NT2/D1 (cell line): ENCODE measurements around the gene FBXW4.

Source experiments
- DNase-seq: peaks from one replicate; pipeline ENCODE4 v3.0.0-alpha.2; 2011; ENCODE audit warnings: low read depth, low spot score
- H3K27me3 ChIP-seq: 2 replicates; pipeline ENCODE4 v1.6.0; 2011; ENCODE audit warnings: mild to moderate bottlenecking; ENCODE audit not compliant: insufficient read length, insufficient read depth
- H3K36me3 ChIP-seq: 2 replicates; pipeline ENCODE4 v1.6.1; 2011; ENCODE audit warnings: mild to moderate bottlenecking, low read length, mixed read lengths; ENCODE audit not compliant: insufficient read depth, insufficient read length
- H3K4me1 ChIP-seq: 2 replicates; pipeline ENCODE4 v1.5.1; 2011; ENCODE audit not compliant: insufficient read depth, insufficient read length
- H3K4me3 ChIP-seq: 2 replicates; pipeline ENCODE4 v1.5.1; 2011; ENCODE audit warnings: low read depth; ENCODE audit not compliant: insufficient read length
- H3K9ac ChIP-seq: 2 replicates; pipeline ENCODE4 v1.6.0; 2011; ENCODE audit warnings: low read depth; ENCODE audit not compliant: insufficient read length
- H3K9me3 ChIP-seq: 2 replicates; pipeline ENCODE4 v1.5.1; 2011; ENCODE audit warnings: mild to moderate bottlenecking, low read length; ENCODE audit not compliant: insufficient read depth
- SUZ12 ChIP-seq: IDR thresholded peaks from 2 replicates; pipeline ENCODE4 v1.6.1; 2011; ENCODE audit not compliant: insufficient read length, insufficient read depth; ENCODE audit errors: extremely low read depth
- YY1 ChIP-seq: IDR thresholded peaks from 2 replicates; pipeline ENCODE4 v1.6.1; 2011; ENCODE audit not compliant: insufficient read length, insufficient read depth
- ZNF274 ChIP-seq: IDR thresholded peaks from 2 replicates; pipeline ENCODE4 v1.6.1; 2011; ENCODE audit warnings: mild to moderate bottlenecking, low read depth, low read length

FBXW4 gene

DNA sequence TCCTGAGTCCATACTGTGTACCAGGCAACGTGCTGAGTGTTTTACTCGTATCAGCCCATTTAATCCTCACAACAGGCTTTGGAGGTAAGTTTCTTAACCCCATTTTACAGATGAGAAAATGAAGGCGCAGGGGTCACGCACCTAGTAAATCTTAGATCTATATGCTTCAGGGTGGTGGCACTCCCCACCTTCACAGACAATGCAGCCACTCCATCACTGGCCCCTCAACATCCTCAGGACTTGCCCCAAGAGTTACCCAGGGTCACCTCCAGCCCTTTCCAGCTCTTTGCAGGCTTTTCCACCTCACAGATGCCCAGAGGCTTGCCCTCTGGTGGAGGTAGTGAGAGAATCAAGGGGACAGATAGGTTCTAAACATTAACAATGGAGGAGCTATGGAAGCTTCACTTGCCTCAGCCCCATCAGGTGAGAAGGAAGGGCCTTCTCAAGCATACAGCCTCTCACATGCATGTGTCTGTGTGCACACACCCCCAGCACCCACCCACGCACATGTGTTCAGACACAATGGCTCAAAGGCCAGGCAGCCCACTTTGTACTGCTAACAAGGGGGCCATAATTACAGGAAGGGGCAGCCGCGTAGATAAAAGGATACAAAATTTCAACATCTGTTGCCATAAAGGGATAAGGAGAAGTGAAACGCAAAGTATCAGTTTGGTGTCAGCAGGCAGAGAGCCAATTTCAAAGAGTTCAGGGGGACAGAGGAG is 77.7 kb downstream of the FBXW4 start:
- no peak for DNase-seq
- Histone ChIP-seq H3K36me3 (peaks cover 3% of the 10 kb centered on the region), H3K9ac (no peak overlapping the region), H3K4me1 (peaks cover 17% of the 10 kb centered on the region), H3K4me3 (no peak overlapping the region), H3K9me3 (no peaks in the 10 kb centered on the region), H3K27me3 (no peaks in the 10 kb centered on the region)
- TF ChIP-seq ZNF274 (no peak), YY1 (no peak), SUZ12 (no peak)

- H3K9ac ChIP-seq, result no peak overlapping the region
- DNase-seq, result no peak
- TF ChIP-seq YY1 (no peak), SUZ12 (no peak), ZNF274 (no peak)
- H3K4me1 ChIP-seq, result peaks cover 17% of the 10 kb centered on the region
- no peaks in the 10 kb centered on the region for H3K27me3 ChIP-seq
- H3K9me3 ChIP-seq, result no peaks in the 10 kb centered on the region
- H3K4me3 ChIP-seq, result no peak overlapping the region
- peaks cover 7% of the 10 kb centered on the region for H3K36me3 ChIP-seq
Observed at GRCh38 chr10:101616415-101617101, 78.4 kb downstream of the FBXW4 start.

DNA sequence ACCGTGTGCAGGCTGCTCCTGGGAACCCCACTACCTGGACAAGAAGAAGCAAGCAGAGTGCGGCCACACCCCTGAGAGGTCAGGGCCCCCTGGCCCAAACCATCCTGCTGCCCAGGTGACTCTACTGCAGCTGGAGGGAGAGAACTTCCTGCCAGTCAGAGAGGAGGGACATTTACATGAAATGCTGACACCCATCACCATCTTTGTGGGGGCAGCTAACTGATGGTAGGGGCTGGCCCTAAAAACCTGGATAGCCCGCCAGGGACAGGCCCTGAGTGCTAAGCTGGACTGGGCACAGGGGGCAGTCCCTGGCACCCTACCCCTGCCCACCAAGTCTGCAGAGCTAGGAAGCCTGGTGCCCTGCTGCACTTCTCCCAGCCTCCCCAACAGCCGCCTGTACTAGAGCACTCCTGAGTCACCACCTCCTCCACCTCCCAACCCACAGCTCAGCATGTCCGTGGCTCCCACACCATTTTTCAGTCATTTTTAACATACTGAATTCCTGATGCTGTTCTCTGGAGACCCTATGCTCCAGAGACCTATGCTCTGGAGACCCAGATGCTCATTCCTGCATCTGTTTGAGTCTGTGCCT is 79.3 kb downstream of the FBXW4 start:
- Histone ChIP-seq H3K4me3 (no peak overlapping the region), H3K36me3 (peaks cover 15% of the 10 kb centered on the region), H3K9ac (peak overlapping the region; percentile 32), H3K27me3 (no peaks in the 10 kb centered on the region), H3K4me1 (peaks cover 17% of the 10 kb centered on the region), H3K9me3 (no peaks in the 10 kb centered on the region)
- no peak for DNase-seq
- no peak for TF ChIP-seq ZNF274
- TF ChIP-seq SUZ12, result no peak
- no peak for TF ChIP-seq YY1

DNA sequence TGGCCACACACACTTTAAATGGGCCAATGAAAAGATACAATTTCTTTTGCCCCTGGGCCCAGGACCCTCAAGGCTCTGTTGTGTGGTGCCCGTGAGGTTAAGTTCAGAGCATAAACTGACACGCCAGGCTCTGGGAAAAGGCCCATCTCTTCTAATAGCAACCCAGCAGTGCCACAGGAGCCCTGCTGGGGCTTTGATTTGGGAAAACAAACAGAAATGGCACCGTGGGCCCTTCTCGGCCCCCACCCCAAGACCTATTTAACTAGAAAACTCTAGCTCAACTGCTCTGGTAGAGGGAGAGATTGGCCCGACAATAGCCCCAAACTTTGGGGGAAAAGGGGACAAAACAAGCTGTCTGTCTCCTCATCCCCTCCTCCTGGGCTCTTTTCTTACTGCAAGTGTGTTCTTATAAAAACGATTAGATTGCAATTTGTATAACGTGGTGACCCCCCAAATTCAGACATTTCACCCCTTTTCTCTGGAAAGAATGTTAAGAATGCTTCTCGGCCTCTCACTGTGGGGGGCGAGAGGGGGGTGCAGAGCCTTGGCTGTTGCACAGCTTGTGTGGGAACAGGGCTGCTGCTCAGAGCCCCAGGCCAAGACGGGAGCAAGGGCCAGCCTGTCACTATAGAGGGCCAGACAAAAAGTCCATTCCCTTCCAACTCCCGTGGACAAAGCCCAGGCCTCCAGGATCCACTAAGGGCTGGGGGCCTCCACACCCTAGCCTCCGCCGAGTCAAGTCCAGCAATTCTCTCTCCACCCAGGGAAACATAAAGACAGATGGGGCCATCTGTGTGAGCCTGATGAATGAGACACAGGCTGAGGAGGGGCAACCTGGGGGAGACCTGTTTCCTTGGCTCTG is 80.1 kb downstream of the FBXW4 start:
- TF ChIP-seq YY1, result no peak
- no peak for TF ChIP-seq SUZ12
- no peak for TF ChIP-seq ZNF274
- H3K4me3 ChIP-seq, result no peak overlapping the region
- H3K9me3 ChIP-seq, result no peaks in the 10 kb centered on the region
- H3K36me3 ChIP-seq, result peaks cover 19% of the 10 kb centered on the region
- H3K4me1 ChIP-seq, result peaks cover 17% of the 10 kb centered on the region
- DNase-seq, result no peak
- peak overlapping the region; percentile 32 for H3K9ac ChIP-seq
- H3K27me3 ChIP-seq, result no peaks in the 10 kb centered on the region

- Histone ChIP-seq H3K9ac (no peak overlapping the region), H3K27me3 (no peaks in the 10 kb centered on the region), H3K9me3 (no peaks in the 10 kb centered on the region), H3K4me3 (no peak overlapping the region), H3K4me1 (peaks cover 20% of the 10 kb centered on the region), H3K36me3 (peaks cover 25% of the 10 kb centered on the region)
- TF ChIP-seq ZNF274 (no peak), YY1 (no peak), SUZ12 (no peak)
- no peak for DNase-seq
Observed at GRCh38 chr10:101613646-101614045, 81.3 kb downstream of the FBXW4 start.

DNA sequence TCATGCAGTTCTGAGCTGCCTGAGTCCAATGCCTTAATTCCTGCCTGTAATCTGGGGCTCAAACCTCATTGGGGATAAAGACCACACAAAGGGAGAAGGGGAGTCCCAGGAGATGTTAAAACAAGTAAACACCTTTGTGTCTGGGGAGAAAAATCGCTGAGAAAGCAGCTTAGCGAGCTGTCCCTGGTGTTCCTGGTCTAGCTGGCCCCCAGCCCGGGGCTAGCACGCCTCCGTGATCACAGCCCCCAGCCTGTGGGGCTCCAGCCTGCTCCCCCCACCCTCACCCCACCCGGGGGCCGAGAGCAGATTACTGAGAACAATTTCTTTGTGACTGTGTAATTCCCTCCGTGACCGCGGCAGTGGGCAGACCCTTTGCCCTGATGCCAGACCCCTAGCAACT is 82.1 kb downstream of the FBXW4 start:
- Histone ChIP-seq H3K4me3 (no peak overlapping the region), H3K4me1 (peaks cover 20% of the 10 kb centered on the region), H3K9ac (no peak overlapping the region), H3K27me3 (no peaks in the 10 kb centered on the region), H3K9me3 (no peaks in the 10 kb centered on the region), H3K36me3 (peaks cover 31% of the 10 kb centered on the region)
- TF ChIP-seq ZNF274, result no peak
- no peak for TF ChIP-seq SUZ12
- no peak for TF ChIP-seq YY1
- no peak for DNase-seq

- TF ChIP-seq ZNF274 (no peak), SUZ12 (no peak), YY1 (no peak)
- DNase-seq, result no peak
- H3K9me3 ChIP-seq, result no peaks in the 10 kb centered on the region
- H3K27me3 ChIP-seq, result no peaks in the 10 kb centered on the region
- H3K9ac ChIP-seq, result no peak overlapping the region
- H3K4me1 ChIP-seq, result peaks cover 24% of the 10 kb centered on the region
- H3K4me3 ChIP-seq, result no peak overlapping the region
- peaks cover 31% of the 10 kb centered on the region for H3K36me3 ChIP-seq
Observed at GRCh38 chr10:101612086-101612485, 82.9 kb downstream of the FBXW4 start.
